Mesothelial cell of epicardium (in vitro differentiated cells): ENCODE measurements around the gene HDAC4. TPM values are rescaled to one million over a fixed set of nuclear protein-coding genes. Genes with fewer than 3 reads are reported as not detected.

ENCODE experiments used
- DNase-seq, 2 experiments: peaks; one replicate each; pipeline ENCODE4 v3.0.0; 2021; ENCODE audit warnings: low spot score in 2 of 2; ENCODE audit not compliant: unreplicated experiment in 2 of 2
- H3K27ac Mint-ChIP-seq: 2 replicates; pipeline ENCODE4 v1.8.0; 2021; ENCODE audit warnings: mixed read lengths
- H3K27me3 Mint-ChIP-seq: 2 replicates; pipeline ENCODE4 v1.8.0; 2021; ENCODE audit warnings: low read depth, mixed read lengths
- H3K36me3 Mint-ChIP-seq: 2 replicates; pipeline ENCODE4 v1.8.0; 2021; ENCODE audit warnings: mixed read lengths
- H3K4me1 Mint-ChIP-seq: 2 replicates; pipeline ENCODE4 v1.8.0; 2021; ENCODE audit warnings: mixed read lengths
- H3K4me3 Mint-ChIP-seq: 2 replicates; pipeline ENCODE4 v1.8.0; 2021; ENCODE audit warnings: mild to moderate bottlenecking, moderate library complexity, mixed read lengths
- H3K9me3 Mint-ChIP-seq: 2 replicates; pipeline ENCODE4 v1.8.0; 2021; ENCODE audit warnings: mixed read lengths
- total RNA-seq: library from RNA; stranded (reverse); gene quantifications from 3 replicates; pipeline ENCODE4 v1.2.1, GENCODE V29; 2021
- TF ChIP-seq, protein P1 (sequence below): fragments of 200-600 bp; sonication (generic); IDR thresholded peaks from one replicate; pipeline ENCODE4 v1.5.0; 2021; ENCODE audit warnings: antibody characterized with exemption; ENCODE audit not compliant: unreplicated experiment

HDAC4 gene
- total RNA-seq, 1 donor from 2014 or later = 59.2 TPM

DNA sequence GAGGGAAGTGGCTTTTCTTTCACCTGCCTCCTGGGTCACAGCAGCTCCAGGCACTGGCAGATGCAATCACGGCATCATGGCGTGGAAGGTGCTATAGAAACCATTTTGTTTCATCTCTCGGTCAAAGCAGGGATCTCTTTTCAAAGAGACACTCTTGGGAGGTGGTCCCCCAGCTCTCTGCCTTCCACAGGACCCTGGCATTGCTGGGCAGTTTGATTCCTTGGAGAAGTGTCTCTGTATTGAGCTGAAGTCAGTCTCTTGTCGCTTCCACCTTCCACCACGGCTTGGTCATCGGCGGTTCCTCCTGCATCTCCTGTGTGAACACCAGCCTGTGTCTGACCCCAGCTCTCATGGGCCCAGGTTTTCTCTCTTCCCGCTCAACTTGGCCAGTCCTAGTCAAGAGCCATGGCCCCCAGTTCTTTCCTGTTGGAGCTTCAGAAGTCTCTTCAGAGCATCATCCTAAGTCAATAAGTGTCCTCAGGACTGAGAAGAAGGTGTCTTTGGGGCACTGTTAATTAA, 42.3 kb upstream of the HDAC4 start:
- Mint-ChIP-seq H3K27me3 (peaks cover 51% of the 10 kb centered on the region), H3K9me3 (peaks cover 10% of the 10 kb centered on the region), H3K4me3 (no peak overlapping the region), H3K36me3 (no peaks in the 10 kb centered on the region), H3K27ac (no peak overlapping the region), H3K4me1 (peaks cover 4% of the 10 kb centered on the region)
- no peak for DNase-seq
- TF ChIP-seq, protein P1, sequence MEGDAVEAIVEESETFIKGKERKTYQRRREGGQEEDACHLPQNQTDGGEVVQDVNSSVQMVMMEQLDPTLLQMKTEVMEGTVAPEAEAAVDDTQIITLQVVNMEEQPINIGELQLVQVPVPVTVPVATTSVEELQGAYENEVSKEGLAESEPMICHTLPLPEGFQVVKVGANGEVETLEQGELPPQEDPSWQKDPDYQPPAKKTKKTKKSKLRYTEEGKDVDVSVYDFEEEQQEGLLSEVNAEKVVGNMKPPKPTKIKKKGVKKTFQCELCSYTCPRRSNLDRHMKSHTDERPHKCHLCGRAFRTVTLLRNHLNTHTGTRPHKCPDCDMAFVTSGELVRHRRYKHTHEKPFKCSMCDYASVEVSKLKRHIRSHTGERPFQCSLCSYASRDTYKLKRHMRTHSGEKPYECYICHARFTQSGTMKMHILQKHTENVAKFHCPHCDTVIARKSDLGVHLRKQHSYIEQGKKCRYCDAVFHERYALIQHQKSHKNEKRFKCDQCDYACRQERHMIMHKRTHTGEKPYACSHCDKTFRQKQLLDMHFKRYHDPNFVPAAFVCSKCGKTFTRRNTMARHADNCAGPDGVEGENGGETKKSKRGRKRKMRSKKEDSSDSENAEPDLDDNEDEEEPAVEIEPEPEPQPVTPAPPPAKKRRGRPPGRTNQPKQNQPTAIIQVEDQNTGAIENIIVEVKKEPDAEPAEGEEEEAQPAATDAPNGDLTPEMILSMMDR = no peak

GRCh38 chr2:239442192-239442591, 41.4 kb upstream of the HDAC4 start:
- DNase-seq = no peak
- Mint-ChIP-seq H3K9me3 (peaks cover 5% of the 10 kb centered on the region), H3K27ac (no peak overlapping the region), H3K27me3 (peaks cover 54% of the 10 kb centered on the region), H3K4me3 (no peak overlapping the region), H3K4me1 (peaks cover 4% of the 10 kb centered on the region), H3K36me3 (no peaks in the 10 kb centered on the region)
- TF ChIP-seq, protein P1 = no peak

DNA sequence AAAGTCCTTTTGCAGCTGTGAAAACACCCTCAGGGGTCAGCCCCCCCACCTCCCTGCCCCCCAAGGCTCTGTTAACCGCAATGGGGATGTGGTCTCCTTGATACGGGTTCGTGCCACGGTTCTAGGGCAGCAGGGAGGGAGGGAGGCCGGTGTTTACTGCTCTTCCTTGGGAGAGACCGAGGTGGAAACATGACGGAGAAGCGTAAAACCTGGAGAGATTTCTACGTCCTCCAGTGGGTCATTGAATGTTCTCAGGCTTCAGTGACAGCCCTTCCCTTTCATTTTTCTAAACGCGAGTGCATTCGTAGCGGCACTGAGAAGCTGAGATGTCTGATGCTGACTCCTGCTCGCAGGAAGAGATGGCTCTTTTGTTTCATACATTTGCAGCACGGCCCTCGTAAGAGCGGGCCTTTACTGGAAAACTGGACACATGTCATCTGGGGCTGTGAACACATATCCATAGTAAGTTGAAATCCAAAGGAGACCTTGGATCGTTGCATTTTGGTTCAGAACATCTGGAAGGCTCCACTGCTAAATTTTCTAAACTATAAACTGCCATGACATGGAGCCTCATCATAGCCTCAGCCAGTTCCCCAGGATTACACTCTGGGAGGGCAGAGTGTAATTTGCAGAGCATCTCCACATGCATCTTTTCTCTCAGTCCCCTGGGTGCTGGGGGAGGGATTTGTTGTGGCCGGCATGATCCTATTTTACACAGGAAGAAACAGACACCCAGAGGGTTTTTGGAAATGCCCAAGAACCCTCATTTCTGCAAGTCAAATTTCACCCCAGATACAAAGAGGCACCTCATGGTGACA, 40.6 kb upstream of the HDAC4 start:
- TF ChIP-seq, protein P1 = no peak
- Mint-ChIP-seq H3K27me3 (peaks cover 55% of the 10 kb centered on the region), H3K27ac (no peak overlapping the region), H3K4me1 (peaks cover 4% of the 10 kb centered on the region), H3K9me3 (peaks cover 5% of the 10 kb centered on the region), H3K36me3 (no peaks in the 10 kb centered on the region), H3K4me3 (no peak overlapping the region)
- no peak for DNase-seq

- no peaks in the 10 kb centered on the region for H3K4me1 Mint-ChIP-seq
- H3K36me3 Mint-ChIP-seq = no peaks in the 10 kb centered on the region
- TF ChIP-seq, protein P1 = no peak
- peaks cover 57% of the 10 kb centered on the region for H3K27me3 Mint-ChIP-seq
- H3K27ac Mint-ChIP-seq = no peak overlapping the region
- H3K9me3 Mint-ChIP-seq = peaks cover 4% of the 10 kb centered on the region
- no peak overlapping the region for H3K4me3 Mint-ChIP-seq
- no peak for DNase-seq
Observed at GRCh38 chr2:239440511-239440959, 39.7 kb upstream of the HDAC4 start.

DNA sequence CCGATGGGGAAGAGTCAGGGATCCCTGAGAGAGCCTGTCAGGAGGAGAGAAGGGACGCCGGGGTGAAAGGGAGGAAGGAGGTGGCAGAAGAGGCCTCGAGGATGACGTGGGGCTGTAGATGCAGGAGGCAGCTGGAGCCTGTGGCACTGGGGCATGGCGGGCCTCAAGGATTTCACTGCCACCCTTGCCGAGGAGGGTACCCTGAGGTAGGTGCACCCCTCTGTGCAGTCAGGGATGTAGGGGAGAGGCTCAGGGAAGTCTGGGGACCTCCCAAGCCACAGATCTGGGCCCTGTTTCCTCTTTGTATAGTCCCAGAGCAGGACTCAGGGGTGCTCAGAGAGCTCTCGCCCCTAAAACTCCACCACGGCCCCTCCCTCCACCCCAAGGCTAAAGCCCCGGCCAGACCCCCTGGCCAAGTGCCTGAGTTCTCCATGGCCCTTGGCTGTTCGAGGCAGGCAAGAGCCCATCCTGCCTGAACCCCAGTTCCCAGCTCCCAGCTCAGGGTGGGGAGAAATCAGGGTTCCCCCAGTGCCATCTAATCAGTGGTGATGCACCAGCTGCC, 39.0 kb upstream of the HDAC4 start:
- Mint-ChIP-seq H3K36me3 (no peaks in the 10 kb centered on the region), H3K4me3 (no peak overlapping the region), H3K27ac (no peak overlapping the region), H3K9me3 (peaks cover 4% of the 10 kb centered on the region), H3K4me1 (no peaks in the 10 kb centered on the region), H3K27me3 (peaks cover 57% of the 10 kb centered on the region)
- TF ChIP-seq, protein P1 = no peak
- no peak for DNase-seq
